LNCAP (cell line): ENCODE measurements around the gene RCAN2.

Experiments used
- CTCF ChIP-seq: fragments of 450-650 bp; IDR thresholded peaks from 2 replicates; pipeline ENCODE4 v1.5.1; 2017; ENCODE audit warnings: mild to moderate bottlenecking

The RCAN2 gene

DNA sequence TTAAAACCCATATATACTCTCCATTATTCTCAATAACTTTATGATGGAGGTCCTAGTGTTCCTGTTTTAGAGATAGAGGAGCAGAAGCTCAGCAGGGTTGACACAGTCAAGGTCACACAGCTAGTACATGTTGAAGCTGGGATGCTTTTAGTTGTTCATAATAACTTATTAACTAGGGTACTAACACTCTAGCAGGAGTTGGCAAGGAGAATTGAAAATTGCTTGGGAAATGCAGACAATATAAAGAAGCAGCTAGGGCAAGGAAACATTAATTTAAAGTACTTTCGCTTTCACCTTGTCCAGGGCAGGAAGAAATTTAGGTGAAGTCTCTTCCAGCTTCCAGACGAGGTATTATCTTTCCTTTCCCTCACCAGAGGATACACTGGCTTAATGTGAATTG is 133.7 kb downstream of the RCAN2 start:
- no peak for TF ChIP-seq CTCF

- TF ChIP-seq CTCF: no peak
Measured at GRCh38 chr6:46356543-46356942, 134.7 kb downstream of the RCAN2 start.

DNA sequence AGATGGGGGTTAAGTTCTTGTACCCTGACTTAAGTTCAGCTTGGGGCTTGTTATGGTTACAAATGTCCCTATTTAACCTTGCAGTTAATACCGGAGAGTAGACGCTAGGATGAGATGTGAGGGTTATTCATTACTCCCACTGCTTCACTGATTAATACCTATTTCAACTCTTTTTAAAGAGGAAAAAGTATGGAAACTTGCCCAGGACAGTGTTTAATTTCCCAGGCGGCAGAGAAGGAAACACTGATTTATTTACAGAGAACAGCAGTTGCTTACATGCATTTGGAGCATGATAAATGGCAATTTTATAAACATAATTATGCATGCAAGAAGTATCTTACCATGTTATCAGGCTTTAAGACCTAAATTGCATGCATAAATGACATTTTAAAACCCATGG is 137.7 kb downstream of the RCAN2 start:
- TF ChIP-seq CTCF: no peak

- TF ChIP-seq CTCF: no peak
Measured at GRCh38 chr6:46352541-46353268, 138.5 kb downstream of the RCAN2 start.

- TF ChIP-seq CTCF: no peak
Measured at GRCh38 chr6:46350714-46351113, 140.5 kb downstream of the RCAN2 start.

GRCh38 chr6:46347669-46348068 is 143.6 kb downstream of the RCAN2 start:
- no peak for TF ChIP-seq CTCF

DNA sequence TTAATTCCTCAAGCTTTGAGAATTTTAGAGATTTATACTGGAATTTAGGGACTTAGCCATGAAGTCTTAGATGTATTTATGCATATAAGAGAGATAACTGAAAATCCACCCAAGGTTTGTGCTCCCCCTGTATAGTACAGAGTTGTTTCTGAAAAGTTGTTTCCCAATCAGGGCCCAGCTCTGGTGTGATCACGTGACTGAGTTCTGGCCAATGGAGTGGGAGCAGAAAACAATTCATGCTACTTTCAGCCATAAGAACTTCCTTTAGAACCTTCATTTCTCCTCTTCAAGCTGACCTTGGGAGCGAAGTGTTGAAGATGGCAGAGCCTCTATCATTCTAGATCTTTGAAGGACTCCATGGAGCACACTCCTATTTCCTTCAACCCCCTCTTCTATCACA is 151.0 kb downstream of the RCAN2 start:
- TF ChIP-seq CTCF: no peak

GRCh38 chr6:46338131-46338530 is 153.1 kb downstream of the RCAN2 start:
- TF ChIP-seq CTCF: no peak
